ENCODE results near the gene E2F3. TPM values are rescaled to one million over a fixed set of nuclear protein-coding genes. Genes with fewer than 3 reads are reported as not detected.

Gene E2F3
- total and polyA plus RNA-seq, 10 of the 15 experiments (the other 5 are each of a cell fraction or from before 2014, with no cell fraction given) = 5.1 to 16.8 (median 10.6) TPM

GRCh38 chr6:20403766-20404640 is 2.3 kb downstream of the E2F3 start (continued):
- 0 out of 2 replicates have a peak, but pooled peaks have one; percentile 4 for TF ChIP-seq CREM (IDR thresholded peaks at IDR 0.05; ENCODE audit: low read depth)
- peak; percentile 10 to 44; a peak in 2 of 4 replicates for TF ChIP-seq IKZF2 (IDR thresholded peaks at IDR 0.05)
- no peak for TF ChIP-seq SUPT20H (IDR thresholded peaks at IDR 0.05; ENCODE audit: borderline replicate concordance, control insufficient read depth, low read depth, low read length)
- TF ChIP-seq TARDBP (IDR thresholded peaks at IDR 0.05; ENCODE audit: borderline replicate concordance) = peak; percentile 75; the same call in 1 of the 2 replicates
- TF ChIP-seq EED (IDR thresholded peaks at IDR 0.05; ENCODE audit: low read depth) = peak; percentile 18; the same call in 1 of the 2 replicates
- TF ChIP-seq ESRRA (IDR thresholded peaks at IDR 0.05; ENCODE audit: low read length) = no peak
- no peak for TF ChIP-seq EGR1 (IDR thresholded peaks at IDR 0.05; ENCODE audit: borderline replicate concordance in 1 of 2, low read depth in 2 of 2, low read length in 2 of 2)
- no peak for TF ChIP-seq RB1 (IDR thresholded peaks at IDR 0.05; ENCODE audit: borderline replicate concordance)
- TF ChIP-seq LARP7 (IDR thresholded peaks at IDR 0.05) = no peak
- TF ChIP-seq ATF2 (IDR thresholded peaks at IDR 0.05; ENCODE audit: low read length) = 0 out of 2 replicates have a peak, but pooled peaks have one; percentile 10
- no peak for TF ChIP-seq RFX5 (IDR thresholded peaks at IDR 0.05; ENCODE audit: low read depth, low read length)
- no peak for TF ChIP-seq SMAD5 (IDR thresholded peaks at IDR 0.05; ENCODE audit: low read depth)
- peak; percentile 82 for TF ChIP-seq MTA3 (IDR thresholded peaks at IDR 0.05; ENCODE audit: borderline replicate concordance, low read length)
- peak; percentile 4; the same call in 1 of the 2 replicates for TF ChIP-seq NFIC (IDR thresholded peaks at IDR 0.05; ENCODE audit: low read depth, low read length)
- no peak for TF ChIP-seq KAT2A (conservative IDR thresholded peaks at IDR 0.05; ENCODE audit: control insufficient read depth, low read depth, low read length)
- TF ChIP-seq GABPA (IDR thresholded peaks at IDR 0.05; ENCODE audit: low read depth) = no peak
- no peak for TF ChIP-seq E2F4 (IDR thresholded peaks at IDR 0.05; ENCODE audit: low read depth, low read length)
- peak in 1 of 2 experiments; percentile 9; a peak in 1 of 4 replicates for TF ChIP-seq ETV6 (conservative IDR thresholded peaks at IDR 0.05 in 1 of 2, IDR thresholded peaks at IDR 0.05 in 1 of 2; ENCODE audit: borderline replicate concordance in 1 of 2, low read depth in 1 of 2)
- TF ChIP-seq FOXM1 (IDR thresholded peaks at IDR 0.05; ENCODE audit: low read depth, low read length) = 0 out of 2 replicates have a peak, but pooled peaks have one; percentile 31
